DOHH2 (cell line): ENCODE results near the gene OBP2B.
"Not testable (repeated sequence)": the region's sequence is repeated elsewhere in the genome, so short reads cannot be mapped to it uniquely, and the experiment has no call there.

Experiments used
- H3F3A ChIP-seq: fragments of 200-600 bp; sonication (generic), shearing (Covaris generic); 2 replicates; pipeline ENCODE4 v1.6.0; 2016; ENCODE audit warnings: antibody characterized with exemption, mild to moderate bottlenecking; ENCODE audit not compliant: control insufficient read depth, insufficient read depth
- H3K27ac ChIP-seq: fragments of 200-600 bp; sonication (generic); 2 replicates; pipeline ENCODE4 v1.5.1; 2014; ENCODE audit warnings: low read depth, mild to moderate bottlenecking, low read length, moderate library complexity
- H3K27me3 ChIP-seq: fragments of 200-600 bp; sonication (generic); 2 replicates; pipeline ENCODE4 v1.6.1; 2014; ENCODE audit warnings: mild to moderate bottlenecking, low read length, mixed read lengths; ENCODE audit not compliant: control insufficient read depth
- H3K36me3 ChIP-seq: fragments of 200-600 bp; sonication (generic); 2 replicates; pipeline ENCODE4 v1.6.1; 2014; ENCODE audit warnings: mild to moderate bottlenecking, low read length, moderate library complexity, mixed read lengths; ENCODE audit not compliant: control insufficient read depth
- H3K4me1 ChIP-seq: fragments of 200-600 bp; sonication (generic); 2 replicates; pipeline ENCODE4 v1.6.1; 2014; ENCODE audit warnings: mild to moderate bottlenecking, low read length, mixed read lengths; ENCODE audit not compliant: control insufficient read depth
- H3K4me2 ChIP-seq: fragments of 200-600 bp; sonication (generic); 2 replicates; pipeline ENCODE4 v1.6.0; 2014; ENCODE audit warnings: mild to moderate bottlenecking, low read length, moderate library complexity
- H3K4me3 ChIP-seq: fragments of 200-600 bp; sonication (generic); 2 replicates; pipeline ENCODE4 v1.5.1; 2014; ENCODE audit warnings: mild to moderate bottlenecking, low read length, mixed read lengths
- H3K79me2 ChIP-seq: fragments of 200-600 bp; sonication (generic); 2 replicates; pipeline ENCODE4 v1.6.1; 2014; ENCODE audit warnings: mild to moderate bottlenecking, low read length, mixed read lengths; ENCODE audit not compliant: control insufficient read depth
- H3K9me2 ChIP-seq: fragments of 200-600 bp; sonication (generic); replicated peaks from 2 replicates; pipeline ENCODE4 v1.6.1; 2014; ENCODE audit warnings: mild to moderate bottlenecking, low read length, mixed read lengths; ENCODE audit not compliant: control insufficient read depth
- H3K9me3 ChIP-seq: fragments of 200-600 bp; sonication (generic); 2 replicates; pipeline ENCODE4 v1.6.1; 2014; ENCODE audit warnings: antibody characterized with exemption, low read length, mixed read lengths; ENCODE audit not compliant: control insufficient read depth, insufficient read depth
- H4K20me1 ChIP-seq: fragments of 200-600 bp; sonication (generic); 2 replicates; pipeline ENCODE4 v1.6.0; 2014; ENCODE audit warnings: low read depth, mild to moderate bottlenecking, antibody characterized with exemption, low read length, moderate library complexity; ENCODE audit not compliant: control insufficient read depth, insufficient read depth
- EZH2phosphoT487 ChIP-seq: fragments of 200-600 bp; sonication (generic); IDR thresholded peaks from 2 replicates; pipeline ENCODE4 v1.6.1; 2017; ENCODE audit warnings: borderline replicate concordance, mild to moderate bottlenecking, antibody characterized with exemption, low read length, moderate library complexity, mixed read lengths
- TF ChIP-seq, protein P1 (sequence below): fragments of 200-600 bp; sonication (generic); IDR thresholded peaks from one replicate; pipeline ENCODE4 v1.5.1; 2014; ENCODE audit warnings: antibody characterized with exemption, mild to moderate bottlenecking, low read depth, low read length; ENCODE audit not compliant: poor library complexity, severe bottlenecking

Gene OBP2B

GRCh38 chr9:133173056-133173455, 36.0 kb downstream of the OBP2B start:
- peaks cover 48% of the 10 kb centered on the region for H3K27me3 ChIP-seq
- H3K79me2 ChIP-seq, result no peaks in the 10 kb centered on the region
- no peak overlapping the region for H3K4me2 ChIP-seq
- TF ChIP-seq EZH2phosphoT487, result no peak
- TF ChIP-seq, protein P1, sequence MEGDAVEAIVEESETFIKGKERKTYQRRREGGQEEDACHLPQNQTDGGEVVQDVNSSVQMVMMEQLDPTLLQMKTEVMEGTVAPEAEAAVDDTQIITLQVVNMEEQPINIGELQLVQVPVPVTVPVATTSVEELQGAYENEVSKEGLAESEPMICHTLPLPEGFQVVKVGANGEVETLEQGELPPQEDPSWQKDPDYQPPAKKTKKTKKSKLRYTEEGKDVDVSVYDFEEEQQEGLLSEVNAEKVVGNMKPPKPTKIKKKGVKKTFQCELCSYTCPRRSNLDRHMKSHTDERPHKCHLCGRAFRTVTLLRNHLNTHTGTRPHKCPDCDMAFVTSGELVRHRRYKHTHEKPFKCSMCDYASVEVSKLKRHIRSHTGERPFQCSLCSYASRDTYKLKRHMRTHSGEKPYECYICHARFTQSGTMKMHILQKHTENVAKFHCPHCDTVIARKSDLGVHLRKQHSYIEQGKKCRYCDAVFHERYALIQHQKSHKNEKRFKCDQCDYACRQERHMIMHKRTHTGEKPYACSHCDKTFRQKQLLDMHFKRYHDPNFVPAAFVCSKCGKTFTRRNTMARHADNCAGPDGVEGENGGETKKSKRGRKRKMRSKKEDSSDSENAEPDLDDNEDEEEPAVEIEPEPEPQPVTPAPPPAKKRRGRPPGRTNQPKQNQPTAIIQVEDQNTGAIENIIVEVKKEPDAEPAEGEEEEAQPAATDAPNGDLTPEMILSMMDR, result no peak
- H3K36me3 ChIP-seq, result no peaks in the 10 kb centered on the region
- peaks cover 16% of the 10 kb centered on the region for H3K4me1 ChIP-seq
- no peak overlapping the region for H3K27ac ChIP-seq
- H4K20me1 ChIP-seq, result no peaks in the 10 kb centered on the region
- H3K4me3 ChIP-seq, result no peak overlapping the region
- H3K9me3 ChIP-seq, result no peaks in the 10 kb centered on the region
- no peaks in the 10 kb centered on the region for H3F3A ChIP-seq
- H3K9me2 ChIP-seq, result no peaks in the 10 kb centered on the region

- Histone ChIP-seq H3K4me1 (peaks cover 16% of the 10 kb centered on the region), H3K4me2 (peak overlapping the region; percentile 19), H3K27me3 (peaks cover 35% of the 10 kb centered on the region), H3K27ac (no peak overlapping the region), H3K4me3 (no peak overlapping the region), H3K9me3 (no peaks in the 10 kb centered on the region), H3K36me3 (no peaks in the 10 kb centered on the region), H3K79me2 (no peaks in the 10 kb centered on the region), H4K20me1 (no peaks in the 10 kb centered on the region), H3K9me2 (no peaks in the 10 kb centered on the region), H3F3A (no peaks in the 10 kb centered on the region)
- TF ChIP-seq EZH2phosphoT487, result no peak
- TF ChIP-seq, protein P1, result no peak
These were observed 37.7 kb downstream of the OBP2B start for GRCh38 chr9:133171161-133171961.

DNA sequence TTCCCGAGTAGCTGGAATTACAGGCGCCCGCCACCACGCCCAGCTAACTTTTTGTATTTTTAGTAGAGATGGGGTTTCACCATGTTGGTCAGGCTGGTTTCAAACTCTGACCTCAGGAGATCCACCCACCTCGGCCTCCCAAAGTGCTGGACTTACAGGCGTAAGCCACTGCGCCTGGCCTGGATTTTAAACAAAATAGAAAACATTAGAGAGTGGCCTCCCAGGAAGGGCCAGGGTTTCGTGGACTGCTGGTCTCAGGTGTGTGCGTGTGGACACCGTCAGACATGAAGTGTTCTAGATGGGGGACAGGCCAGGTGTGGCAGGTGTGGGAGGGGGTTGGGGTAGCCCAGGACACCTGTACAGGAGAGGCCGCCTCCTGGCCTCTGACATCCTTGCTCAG, 38.3 kb downstream of the OBP2B start:
- H3K4me2 ChIP-seq, result peak overlapping the region; percentile 19
- H3K27me3 ChIP-seq, result peaks cover 32% of the 10 kb centered on the region
- no peaks in the 10 kb centered on the region for H4K20me1 ChIP-seq
- peaks cover 16% of the 10 kb centered on the region for H3K4me1 ChIP-seq
- no peaks in the 10 kb centered on the region for H3K79me2 ChIP-seq
- no peaks in the 10 kb centered on the region for H3K9me2 ChIP-seq
- H3F3A ChIP-seq, result no peaks in the 10 kb centered on the region
- H3K27ac ChIP-seq, result no peak overlapping the region
- TF ChIP-seq, protein P1, result no peak
- TF ChIP-seq EZH2phosphoT487, result no peak
- no peak overlapping the region for H3K4me3 ChIP-seq
- no peaks in the 10 kb centered on the region for H3K9me3 ChIP-seq
- H3K36me3 ChIP-seq, result no peaks in the 10 kb centered on the region

DNA sequence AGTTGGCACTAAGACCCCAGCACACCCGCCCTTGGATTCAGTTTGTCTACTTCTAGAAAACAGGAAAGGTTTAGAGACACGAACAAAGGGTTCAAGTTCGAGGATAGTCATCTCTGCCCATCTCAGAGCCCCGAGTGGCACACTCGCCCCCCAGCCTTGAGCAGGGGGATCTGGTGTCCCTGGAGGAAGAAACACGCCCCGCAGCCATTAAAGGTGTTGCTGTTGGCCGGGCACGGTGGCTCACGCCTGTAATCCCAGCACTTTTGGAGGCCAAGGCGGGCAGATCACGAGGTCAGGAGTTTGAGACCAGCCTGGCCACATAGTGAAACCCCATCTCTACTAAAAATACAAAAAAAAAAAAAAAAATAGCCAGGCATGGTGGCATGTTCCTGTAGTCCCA, 39.4 kb downstream of the OBP2B start:
- H3F3A ChIP-seq, H4K20me1 ChIP-seq, H3K4me3 ChIP-seq, H3K9me2 ChIP-seq, H3K27ac ChIP-seq, H3K79me2 ChIP-seq, H3K4me2 ChIP-seq, H3K9me3 ChIP-seq, H3K36me3 ChIP-seq: not testable (repeated sequence)
- H3K27me3 ChIP-seq, result peaks cover 28% of the 10 kb centered on the region
- peaks cover 16% of the 10 kb centered on the region for H3K4me1 ChIP-seq
